ENCODE results near the gene ADK.
"Not testable (repeated sequence)": the region's sequence is repeated elsewhere in the genome, so short reads cannot be mapped to it uniquely, and the experiment has no call there.

The ADK gene

GRCh38 chr10:74150990-74151878 lies at the start of gene ADK:
Gene ADK (plus strand): TSS chr10:74151221. CDS start chr10:74151279, 58 bp downstream.
- DNase-seq: peak; percentile 99

DNA sequence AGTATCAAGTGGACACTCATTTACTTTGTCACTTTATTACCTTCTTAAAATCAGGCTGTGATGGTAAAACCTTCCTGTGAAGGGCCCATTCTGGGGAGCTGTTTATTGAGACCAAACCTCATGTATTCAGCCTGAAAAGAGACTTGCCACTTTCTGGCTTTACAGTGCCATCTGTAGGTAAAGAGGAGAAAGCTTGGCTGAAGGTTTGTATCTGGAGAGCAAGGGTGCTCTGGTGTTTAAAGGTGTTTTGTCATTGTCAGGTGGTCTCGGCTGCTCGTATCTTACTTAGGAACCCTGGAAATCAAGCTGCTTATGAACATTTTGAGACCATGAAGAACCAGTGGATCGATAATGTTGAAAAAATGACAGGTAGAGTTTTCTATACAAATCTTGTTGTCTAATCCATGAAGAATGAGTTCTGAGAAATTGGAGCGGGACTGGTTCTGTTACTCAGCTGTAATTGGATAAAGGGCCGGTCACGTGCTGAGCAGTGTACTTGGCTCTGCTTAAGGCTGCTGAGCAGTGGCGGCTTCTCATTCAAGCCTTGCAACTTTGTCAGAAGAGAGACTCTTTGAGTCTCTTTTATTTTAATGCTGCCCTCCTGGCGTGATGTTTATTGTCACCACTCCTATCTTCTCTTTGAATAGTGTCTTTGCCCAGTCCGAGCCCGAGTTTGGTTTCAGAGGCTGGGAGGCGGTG lies 47.3 kb upstream of the ADK start:
- DNase-seq: peak; percentile 21

DNA sequence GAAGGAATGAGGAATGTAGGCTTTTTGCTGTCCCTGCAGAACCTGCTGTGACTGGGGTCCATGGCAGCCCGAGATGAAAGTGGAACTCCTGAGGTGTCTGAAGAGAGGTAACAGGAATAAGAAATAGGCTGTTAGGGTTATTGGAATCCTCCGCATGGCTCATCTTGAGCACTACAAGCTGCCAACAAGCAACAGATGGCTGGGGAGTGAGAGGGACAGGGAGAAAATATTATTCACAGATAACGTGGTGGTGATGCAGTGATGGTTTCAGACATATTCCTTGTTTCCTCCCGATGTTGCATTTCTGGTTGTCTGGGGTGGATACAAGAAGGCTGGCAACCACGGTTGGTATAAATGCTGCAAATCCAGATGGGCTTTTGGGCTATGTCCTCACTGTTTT lies 46.5 kb upstream of the ADK start:
- no peak for DNase-seq

DNA sequence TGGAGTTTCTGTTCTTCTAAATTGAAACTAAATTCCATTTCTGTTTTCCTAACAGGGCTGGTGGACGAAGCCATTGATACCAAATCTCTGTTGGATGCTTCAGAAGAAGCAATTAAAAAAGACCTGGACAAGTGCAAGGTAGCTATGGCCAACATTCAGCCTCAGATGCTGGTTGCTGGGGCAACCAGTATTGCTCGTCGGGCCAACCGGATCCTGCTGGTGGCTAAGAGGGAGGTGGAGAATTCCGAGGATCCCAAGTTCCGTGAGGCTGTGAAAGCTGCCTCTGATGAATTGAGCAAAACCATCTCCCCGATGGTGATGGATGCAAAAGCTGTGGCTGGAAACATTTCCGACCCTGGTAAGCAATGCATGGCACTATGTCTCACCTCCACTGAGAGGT lies 46.0 kb upstream of the ADK start:
- DNase-seq: no peak

DNA sequence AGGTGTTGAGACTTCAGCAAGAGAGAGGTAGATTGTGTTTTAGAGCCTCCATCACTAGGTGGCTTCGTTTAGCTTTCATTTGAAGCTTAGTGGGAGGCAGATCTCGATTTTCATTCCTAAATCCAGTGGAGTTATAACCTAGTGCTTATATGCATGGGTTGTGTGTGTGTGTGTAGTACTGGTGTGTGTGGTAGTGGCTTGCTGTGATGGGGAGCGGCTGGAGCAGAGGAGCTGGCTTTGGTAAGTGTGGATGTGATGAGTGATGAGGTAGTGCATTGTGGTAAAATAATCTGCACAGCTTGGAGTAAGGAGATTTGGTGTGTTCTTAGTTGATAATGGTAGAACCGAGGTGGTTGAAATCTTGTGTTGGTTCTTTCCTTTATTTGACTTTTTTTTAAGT lies 43.6 kb upstream of the ADK start:
- no peak for DNase-seq

GRCh38 chr10:74109452-74109851 lies 41.6 kb upstream of the ADK start:
- no peak for DNase-seq

DNA sequence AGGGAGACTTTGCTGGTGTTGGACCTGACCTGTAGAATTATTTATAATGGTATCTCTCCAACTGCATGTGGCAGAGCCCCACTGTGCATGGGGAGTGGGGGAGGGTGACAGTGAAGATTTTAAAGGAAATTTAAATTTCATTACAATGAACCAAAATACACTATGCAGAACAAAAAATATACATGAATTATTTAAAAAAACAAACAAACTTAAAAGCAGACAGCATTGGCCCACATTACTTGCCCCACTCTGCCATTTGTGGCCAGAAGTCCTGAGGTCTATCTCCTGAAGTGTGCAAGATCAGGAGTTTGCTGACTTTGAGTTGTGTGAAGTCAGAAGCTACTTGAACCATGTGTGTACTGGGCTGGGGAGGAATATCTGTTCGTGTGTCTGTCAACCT lies 40.9 kb upstream of the ADK start:
- DNase-seq: no peak

DNA sequence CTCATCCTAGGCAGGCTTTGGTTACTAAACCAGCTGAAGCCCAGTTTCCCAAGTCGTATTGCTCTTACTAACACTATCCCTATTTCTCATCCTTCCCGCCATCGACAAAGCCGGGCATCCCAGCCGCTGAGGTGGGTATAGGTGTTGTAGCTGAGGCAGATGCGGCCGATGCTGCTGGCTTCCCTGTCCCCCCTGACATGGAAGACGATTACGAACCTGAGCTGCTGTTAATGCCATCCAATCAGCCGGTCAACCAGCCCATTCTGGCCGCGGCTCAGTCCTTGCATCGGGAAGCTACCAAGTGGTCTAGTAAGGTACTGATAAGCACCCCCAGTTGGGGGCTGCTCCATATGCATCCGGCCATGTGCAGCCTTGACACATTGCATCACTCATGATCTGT lies 39.2 kb upstream of the ADK start:
- DNase-seq: no peak

GRCh38 chr10:74113546-74113945 lies 37.5 kb upstream of the ADK start:
- DNase-seq: peak; percentile 65

- DNase-seq: no peak
These were observed 37.0 kb upstream of the ADK start for GRCh38 chr10:74114041-74114448.

GRCh38 chr10:74117738-74118137 lies 33.3 kb upstream of the ADK start:
- no peak for DNase-seq

DNA sequence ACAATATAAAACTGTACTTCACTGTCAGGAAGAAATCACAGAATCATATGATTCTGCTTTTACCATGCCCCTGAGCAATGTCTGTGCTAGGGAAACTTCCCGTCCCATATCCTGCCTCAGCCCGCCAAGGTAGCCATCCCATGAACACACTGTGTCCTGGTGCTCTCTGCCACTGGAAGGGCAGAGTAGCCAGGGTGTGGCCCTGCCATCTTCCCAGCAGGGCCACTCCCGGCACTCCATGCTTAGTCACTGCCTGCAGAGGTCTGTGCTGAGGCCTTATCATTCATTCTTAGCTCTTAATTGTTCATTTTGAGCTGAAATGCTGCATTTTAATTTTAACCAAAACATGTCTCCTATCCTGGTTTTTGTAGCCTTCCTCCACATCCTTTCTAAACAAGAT lies 32.2 kb upstream of the ADK start:
- peak; percentile 28 for DNase-seq

DNA sequence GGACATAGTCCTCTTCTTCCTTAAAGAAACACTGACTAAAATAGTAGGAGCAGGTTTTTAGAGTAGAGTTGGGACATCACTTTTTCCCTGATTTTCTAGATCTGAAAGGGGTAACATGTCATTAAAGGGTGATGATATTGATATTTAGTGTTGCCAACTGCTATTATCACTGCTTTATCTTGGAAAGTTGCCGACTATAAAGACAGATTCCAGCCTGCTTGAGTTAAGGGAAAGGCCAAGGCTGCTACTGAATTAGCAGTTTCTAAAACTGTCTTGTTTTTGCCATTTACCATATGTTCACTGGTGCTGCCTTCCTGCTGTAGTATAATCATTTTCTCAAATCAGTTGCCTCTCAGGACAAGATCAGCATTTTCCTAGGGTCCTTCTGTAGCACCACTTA lies 30.1 kb upstream of the ADK start:
- DNase-seq: no peak

GRCh38 chr10:74121368-74121767 lies 29.7 kb upstream of the ADK start:
- DNase-seq: no peak

DNA sequence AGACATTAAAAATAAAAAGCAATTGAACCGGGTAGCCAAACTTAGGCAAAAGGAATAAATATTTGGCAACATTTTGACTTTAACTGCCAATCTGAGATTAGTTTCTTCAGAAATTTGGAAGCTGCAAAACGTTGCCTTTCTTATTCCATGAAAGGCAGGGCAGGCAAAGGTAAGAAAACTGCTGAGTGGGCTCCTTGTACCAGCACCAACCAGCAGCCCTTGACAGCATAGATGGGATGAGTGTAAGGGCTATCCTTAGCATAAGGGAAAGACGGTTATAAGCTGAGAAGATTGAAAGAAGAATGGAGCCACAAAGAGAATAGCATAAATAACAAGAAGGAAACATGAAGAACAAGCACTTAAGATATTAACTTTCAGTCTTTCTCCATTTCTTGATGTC lies 29.0 kb upstream of the ADK start:
- no peak for DNase-seq

DNA sequence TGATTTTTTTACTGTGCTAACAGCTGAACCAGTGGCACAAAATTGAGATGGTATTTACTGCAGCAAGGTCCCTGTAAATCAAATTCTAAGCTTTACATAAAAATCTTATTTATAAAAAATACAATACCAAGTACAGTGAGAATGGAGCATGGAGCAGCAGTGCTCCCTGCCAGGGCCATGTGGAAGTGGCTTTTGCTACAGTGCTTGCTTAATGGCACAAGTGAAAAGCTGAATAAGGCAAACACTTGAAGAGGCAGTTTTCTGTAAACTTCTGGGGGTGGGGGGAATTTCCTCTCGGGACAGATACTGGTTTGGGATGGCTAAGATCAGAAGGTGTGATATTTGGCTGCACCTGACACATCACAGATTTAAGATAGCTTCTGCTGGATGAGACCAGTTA lies 27.9 kb upstream of the ADK start:
- no peak for DNase-seq

GRCh38 chr10:74133923-74134820 lies 16.8 kb upstream of the ADK start:
- no peak for DNase-seq

DNA sequence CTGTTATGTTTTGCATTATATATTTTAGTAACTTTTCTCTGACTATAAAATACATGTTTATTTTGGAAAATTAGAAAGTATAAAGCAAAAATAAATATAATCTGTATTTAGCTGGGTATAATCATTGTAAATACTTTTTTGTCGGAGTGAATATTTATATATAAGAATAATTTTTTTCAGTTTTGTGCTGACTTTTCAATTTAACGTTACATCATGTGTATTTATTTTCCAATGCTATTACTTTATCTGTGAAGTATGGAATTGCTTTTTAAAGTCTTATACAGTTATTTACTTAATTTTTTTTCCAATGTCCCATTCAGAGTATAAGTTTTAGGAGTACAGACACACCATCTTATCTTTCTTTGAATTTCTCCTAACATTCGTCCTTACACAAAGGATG lies 15.6 kb upstream of the ADK start:
- DNase-seq: no peak

- DNase-seq: no peak
These were observed 13.0 kb upstream of the ADK start for GRCh38 chr10:74137992-74138391.

GRCh38 chr10:74138596-74138995 lies 12.4 kb upstream of the ADK start:
- DNase-seq: not testable (repeated sequence)

- no peak for DNase-seq
These were observed 11.0 kb upstream of the ADK start for GRCh38 chr10:74139981-74140380.

GRCh38 chr10:74140553-74140952 lies 10.5 kb upstream of the ADK start:
- DNase-seq: no peak

- peak; percentile 79 for DNase-seq
These were observed 5.9 kb upstream of the ADK start for GRCh38 chr10:74145133-74145532.
